Uterus (tissue), 2 donors: ENCODE results near the gene RBM47.

Experiments used
- CTCF ChIP-seq, 4 experiments: fragments of 200-600 bp in 2 of 4; fragments of 450-650 bp in 2 of 4; sonication (generic) in 2 of 4; IDR thresholded peaks; one replicate each; pipeline ENCODE4 v1.5.1; 2016 to 2019; ENCODE audit warnings: antibody characterized with exemption in 4 of 4, mild to moderate bottlenecking in 2 of 4, moderate library complexity in 1 of 4
- POLR2A ChIP-seq, 2 donors: fragments of 450-650 bp; IDR thresholded peaks; one replicate each; pipeline ENCODE4 v1.6.1; 2016; ENCODE audit warnings: antibody characterized with exemption in 2 of 2, mild to moderate bottlenecking in 1 of 2, moderate library complexity in 1 of 2

- TF ChIP-seq CTCF (IDR thresholded peaks at IDR 0.05): no peak
- no peak for TF ChIP-seq POLR2A (IDR thresholded peaks at IDR 0.05)
Observed at GRCh38 chr4:40585201-40585799, 44.4 kb downstream of the RBM47 start.
